ENCODE data around the gene TLE2. TPM values are rescaled to one million over a fixed set of nuclear protein-coding genes. Genes with fewer than 3 reads are reported as not detected.

The TLE2 gene
- total RNA-seq, 6 experiments from 2014 or later, result 0.15 to 0.67 (median 0.46) TPM; not detected in 2

DNA sequence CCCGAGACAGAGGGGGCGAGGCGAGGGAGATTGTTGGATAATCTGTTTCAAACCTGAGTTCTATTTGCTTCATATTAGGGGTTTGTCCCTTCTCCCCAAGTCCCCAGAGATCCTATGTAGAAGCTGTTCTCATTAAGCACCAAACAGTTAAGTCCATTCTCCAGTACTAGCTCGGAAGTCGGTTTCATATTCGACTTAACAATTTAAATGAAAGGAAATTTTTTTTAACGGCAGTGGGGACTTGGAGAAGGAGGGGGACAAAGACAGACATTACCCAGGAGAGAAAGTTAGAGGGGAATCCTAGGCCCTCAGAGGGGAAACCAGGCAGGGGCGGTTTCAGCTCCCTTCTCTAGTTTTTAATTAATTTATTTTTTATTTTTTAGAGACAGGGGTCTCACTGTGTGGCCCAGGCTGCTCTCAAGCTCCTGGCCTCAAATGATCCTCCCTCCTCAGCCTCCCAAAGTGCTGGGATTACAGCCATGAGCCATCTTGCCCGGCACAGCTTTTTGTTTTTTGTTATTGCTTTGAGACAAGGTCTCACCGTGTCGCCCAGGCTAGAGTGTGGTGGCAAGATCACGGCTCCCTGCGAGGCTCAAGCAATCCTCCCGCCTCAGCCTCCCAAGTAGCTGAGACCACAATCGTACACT lies 13.7 kb upstream of the TLE2 start:
- no peak overlapping the region for H3K27ac Mint-ChIP-seq
- TF ChIP-seq, protein P1, sequence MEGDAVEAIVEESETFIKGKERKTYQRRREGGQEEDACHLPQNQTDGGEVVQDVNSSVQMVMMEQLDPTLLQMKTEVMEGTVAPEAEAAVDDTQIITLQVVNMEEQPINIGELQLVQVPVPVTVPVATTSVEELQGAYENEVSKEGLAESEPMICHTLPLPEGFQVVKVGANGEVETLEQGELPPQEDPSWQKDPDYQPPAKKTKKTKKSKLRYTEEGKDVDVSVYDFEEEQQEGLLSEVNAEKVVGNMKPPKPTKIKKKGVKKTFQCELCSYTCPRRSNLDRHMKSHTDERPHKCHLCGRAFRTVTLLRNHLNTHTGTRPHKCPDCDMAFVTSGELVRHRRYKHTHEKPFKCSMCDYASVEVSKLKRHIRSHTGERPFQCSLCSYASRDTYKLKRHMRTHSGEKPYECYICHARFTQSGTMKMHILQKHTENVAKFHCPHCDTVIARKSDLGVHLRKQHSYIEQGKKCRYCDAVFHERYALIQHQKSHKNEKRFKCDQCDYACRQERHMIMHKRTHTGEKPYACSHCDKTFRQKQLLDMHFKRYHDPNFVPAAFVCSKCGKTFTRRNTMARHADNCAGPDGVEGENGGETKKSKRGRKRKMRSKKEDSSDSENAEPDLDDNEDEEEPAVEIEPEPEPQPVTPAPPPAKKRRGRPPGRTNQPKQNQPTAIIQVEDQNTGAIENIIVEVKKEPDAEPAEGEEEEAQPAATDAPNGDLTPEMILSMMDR (IDR thresholded peaks at IDR 0.05), result no peak
- no peak for DNase-seq
- no peak overlapping the region for H3K4me3 Mint-ChIP-seq
- H3K27me3 Mint-ChIP-seq (ENCODE audit: insufficient read depth), result peaks cover 4% of the 10 kb centered on the region
- H3K9me3 Mint-ChIP-seq, result no peaks in the 10 kb centered on the region
- H3K36me3 Mint-ChIP-seq (ENCODE audit: low read depth), result no peaks in the 10 kb centered on the region
- peaks cover 5% of the 10 kb centered on the region for H3K4me1 Mint-ChIP-seq (ENCODE audit: low read depth)

DNA sequence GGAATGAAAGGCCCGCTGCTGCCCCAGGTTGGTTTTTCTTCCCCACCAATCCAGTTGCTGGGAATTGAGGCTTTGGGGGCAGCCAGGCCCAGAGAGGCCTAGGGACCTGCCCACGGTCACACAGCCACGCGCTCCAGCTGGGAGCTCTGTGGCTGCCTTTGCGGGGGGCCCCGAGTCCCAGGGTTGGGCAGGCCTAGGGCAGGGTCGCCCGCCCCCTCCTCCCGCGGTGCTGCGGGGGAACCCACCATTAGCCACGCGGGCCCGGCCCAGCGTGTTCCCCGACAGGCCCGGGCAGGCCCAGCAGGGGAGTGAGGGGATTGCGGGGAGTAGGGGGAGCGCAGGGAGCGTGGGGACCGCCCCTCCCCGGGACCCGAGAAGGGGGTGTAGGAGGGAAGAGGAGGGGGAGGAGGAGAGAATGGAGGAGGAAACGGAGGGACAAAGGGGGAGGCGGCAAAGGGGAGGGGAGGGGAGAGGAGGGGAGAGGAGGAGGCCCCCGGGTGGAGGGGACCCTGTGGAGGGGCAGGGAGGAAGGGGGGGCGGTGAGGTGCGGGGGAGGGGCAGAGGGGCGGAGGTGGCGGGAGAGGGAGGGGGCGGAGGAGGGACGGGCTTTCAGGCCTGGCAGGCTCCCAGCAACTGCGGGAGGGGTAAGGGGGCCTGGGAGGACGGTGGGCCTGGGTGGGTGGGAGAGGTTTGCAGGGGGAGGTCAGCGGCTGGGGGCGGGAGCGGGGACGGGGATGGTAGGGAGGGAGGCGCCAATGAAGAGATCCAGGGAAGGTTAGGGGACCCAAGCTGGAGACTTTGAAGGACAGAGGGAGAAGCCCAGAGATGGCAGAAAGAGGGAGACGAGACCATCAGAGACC lies 12.9 kb upstream of the TLE2 start:
- H3K4me1 Mint-ChIP-seq (ENCODE audit: low read depth), result no peaks in the 10 kb centered on the region
- no peaks in the 10 kb centered on the region for H3K36me3 Mint-ChIP-seq (ENCODE audit: low read depth)
- H3K4me3 Mint-ChIP-seq, result no peak overlapping the region
- H3K27ac Mint-ChIP-seq, result no peak overlapping the region
- H3K9me3 Mint-ChIP-seq, result no peaks in the 10 kb centered on the region
- TF ChIP-seq, protein P1 (IDR thresholded peaks at IDR 0.05), result no peak
- H3K27me3 Mint-ChIP-seq (ENCODE audit: insufficient read depth), result peaks cover 4% of the 10 kb centered on the region
- DNase-seq, result no peak

- H3K27me3 Mint-ChIP-seq (ENCODE audit: insufficient read depth), result peaks cover 4% of the 10 kb centered on the region
- TF ChIP-seq, protein P1 (IDR thresholded peaks at IDR 0.05), result no peak
- H3K9me3 Mint-ChIP-seq, result no peaks in the 10 kb centered on the region
- no peak overlapping the region for H3K27ac Mint-ChIP-seq
- H3K36me3 Mint-ChIP-seq (ENCODE audit: low read depth), result no peaks in the 10 kb centered on the region
- H3K4me3 Mint-ChIP-seq, result no peak overlapping the region
- DNase-seq, result no peak
- peaks cover 6% of the 10 kb centered on the region for H3K4me1 Mint-ChIP-seq (ENCODE audit: low read depth)
These were observed 12.2 kb upstream of the TLE2 start for GRCh38 chr19:3041327-3041726.

GRCh38 chr19:3039641-3040077 lies 10.6 kb upstream of the TLE2 start:
- H3K4me3 Mint-ChIP-seq, result no peak overlapping the region
- H3K27ac Mint-ChIP-seq, result no peak overlapping the region
- no peaks in the 10 kb centered on the region for H3K9me3 Mint-ChIP-seq
- DNase-seq, result no peak
- peaks cover 8% of the 10 kb centered on the region for H3K27me3 Mint-ChIP-seq (ENCODE audit: insufficient read depth)
- H3K4me1 Mint-ChIP-seq (ENCODE audit: low read depth), result peaks cover 21% of the 10 kb centered on the region
- TF ChIP-seq, protein P1 (IDR thresholded peaks at IDR 0.05), result no peak
- H3K36me3 Mint-ChIP-seq (ENCODE audit: low read depth), result no peaks in the 10 kb centered on the region

- H3K36me3 Mint-ChIP-seq (ENCODE audit: low read depth), result no peaks in the 10 kb centered on the region
- no peak overlapping the region for H3K4me3 Mint-ChIP-seq
- peaks cover 10% of the 10 kb centered on the region for H3K27me3 Mint-ChIP-seq (ENCODE audit: insufficient read depth)
These were observed 10.0 kb upstream of the TLE2 start for GRCh38 chr19:3039125-3039524.

More at GRCh38 chr19:3039125-3039524, 10.0 kb upstream of the TLE2 start:
- no peaks in the 10 kb centered on the region for H3K9me3 Mint-ChIP-seq
- TF ChIP-seq, protein P1 (IDR thresholded peaks at IDR 0.05), result no peak
- DNase-seq, result no peak
- peaks cover 27% of the 10 kb centered on the region for H3K4me1 Mint-ChIP-seq (ENCODE audit: low read depth)
- no peak overlapping the region for H3K27ac Mint-ChIP-seq
